Measurements from ENCODE around the gene DMXL1. TPM values are rescaled to one million over a fixed set of nuclear protein-coding genes. Genes with fewer than 3 reads are reported as not detected.

Gene DMXL1
- polyA plus RNA-seq, 10 donors: 17.7 to 28.2 (median 23.7) TPM

DNA sequence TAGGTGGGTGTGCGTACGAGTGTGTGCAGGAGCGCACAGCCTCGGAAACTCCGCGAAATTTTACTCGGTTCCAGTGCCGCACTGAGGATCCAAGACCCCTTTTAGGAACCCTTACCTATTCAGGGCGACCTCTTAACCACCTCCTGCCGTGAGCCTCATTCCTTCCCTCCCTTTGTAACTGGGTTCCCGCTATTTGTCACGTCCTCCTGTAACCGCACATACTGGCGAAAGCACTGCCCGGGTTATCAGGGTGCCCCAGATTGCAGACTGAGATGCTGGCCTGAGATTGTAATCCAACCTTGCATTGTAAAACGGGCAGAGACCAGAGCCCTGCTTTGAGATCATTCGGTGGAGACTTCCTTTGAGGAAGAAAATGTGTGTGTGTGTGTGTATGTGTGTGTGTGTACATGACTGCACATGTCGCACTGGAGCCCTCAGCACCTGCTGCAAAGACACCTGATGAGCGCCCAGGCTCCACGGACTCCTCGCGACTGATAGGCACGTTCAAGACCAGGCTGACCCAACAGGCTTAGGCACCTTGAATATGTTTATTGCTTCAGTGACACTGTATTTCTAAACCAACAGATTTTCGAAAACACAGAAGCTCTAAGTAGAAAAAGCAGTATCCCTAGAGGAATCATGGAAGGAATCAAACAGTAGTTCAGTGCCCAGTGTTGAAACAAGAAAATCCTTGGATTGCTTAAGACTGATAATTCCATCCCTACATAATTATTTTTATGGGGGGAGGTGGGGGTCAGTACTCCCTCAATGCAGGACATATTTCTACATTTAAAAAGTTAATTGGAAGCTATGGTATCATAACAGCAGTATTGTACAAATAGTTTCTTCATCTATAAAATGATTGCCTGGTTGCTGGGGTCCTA is 198.4 kb downstream of the DMXL1 start:
- DNase-seq: no peak

- DNase-seq: no peak
Observed at GRCh38 chr5:119270121-119270565, 199.3 kb downstream of the DMXL1 start.

DNA sequence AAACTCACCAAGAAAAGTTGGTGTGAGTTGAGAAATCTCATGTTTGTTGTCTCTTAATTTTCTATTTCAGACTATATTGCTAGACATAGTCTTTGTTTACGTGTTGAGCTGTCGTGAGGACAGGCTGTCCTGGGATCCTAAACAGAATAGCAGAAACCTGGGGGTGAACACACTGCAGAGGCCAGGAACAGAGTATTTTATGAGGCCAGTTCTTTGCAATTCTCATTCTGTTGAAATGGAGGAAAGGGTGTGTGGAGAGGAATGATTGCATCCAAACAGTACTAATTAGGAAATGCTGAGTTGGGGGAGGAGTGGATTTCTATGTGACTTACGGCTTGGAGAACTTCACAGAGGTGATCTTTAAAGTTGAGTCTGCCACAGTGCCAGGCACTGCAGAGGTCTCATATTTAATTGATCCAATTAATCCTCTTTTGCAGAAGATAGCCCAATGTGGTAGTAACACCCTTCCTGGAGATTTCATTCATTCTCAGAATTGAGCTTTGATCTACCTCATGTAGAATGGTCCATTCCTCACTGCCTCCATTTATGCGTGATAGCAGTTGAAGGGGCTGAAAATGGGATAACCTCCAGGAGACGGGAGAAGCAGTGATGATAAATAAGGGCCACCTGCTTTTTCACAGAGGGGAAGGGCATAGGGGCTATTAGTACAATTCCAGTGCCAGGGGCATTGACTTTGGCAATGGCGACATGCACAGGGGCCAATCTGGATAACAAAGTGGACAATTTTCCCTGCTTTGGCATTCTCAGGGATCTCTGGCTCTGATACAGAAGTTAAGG is 200.3 kb downstream of the DMXL1 start:
- DNase-seq: no peak

GRCh38 chr5:119271758-119272730 is 201.2 kb downstream of the DMXL1 start:
- DNase-seq: no peak

GRCh38 chr5:119273391-119273839 is 202.5 kb downstream of the DMXL1 start:
- DNase-seq: peak in 1 of 3 donors; percentile 22

DNA sequence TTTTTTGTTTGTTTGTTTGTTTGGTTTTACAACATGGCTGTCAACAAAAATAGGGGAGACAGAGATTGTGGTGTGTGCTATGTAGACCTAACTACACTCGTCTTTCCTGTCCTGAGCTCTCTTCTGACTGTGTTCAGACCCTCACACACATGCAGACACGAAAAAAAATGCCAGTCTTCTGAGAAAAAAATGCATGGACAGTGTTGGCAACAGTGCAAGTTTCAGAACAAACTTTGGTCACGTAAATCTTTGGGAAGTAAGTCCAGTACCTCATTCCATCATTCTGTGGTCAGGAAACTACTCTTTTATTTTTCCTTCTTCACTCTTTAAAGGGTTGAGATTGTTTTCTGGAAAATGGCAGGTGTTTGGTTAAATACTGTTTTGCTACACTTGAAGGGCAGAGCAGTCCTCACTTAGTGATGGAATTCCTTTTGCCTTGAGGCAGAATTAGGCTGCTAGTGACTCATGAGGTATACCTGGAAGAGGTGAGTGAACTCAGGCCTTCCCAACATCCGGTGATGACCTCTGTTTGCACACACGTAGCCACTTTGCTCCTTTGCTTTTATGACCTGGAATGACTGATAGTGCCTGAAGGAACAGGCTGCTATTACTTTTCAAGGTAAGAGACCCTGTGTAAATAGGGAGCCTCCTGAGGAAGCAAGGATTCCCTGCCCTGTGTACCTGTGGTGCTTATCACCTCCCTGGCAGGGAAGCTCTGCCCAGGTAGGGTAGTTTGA is 203.3 kb downstream of the DMXL1 start:
- no peak for DNase-seq

GRCh38 chr5:119274767-119275130 is 203.9 kb downstream of the DMXL1 start:
- DNase-seq: no peak

DNA sequence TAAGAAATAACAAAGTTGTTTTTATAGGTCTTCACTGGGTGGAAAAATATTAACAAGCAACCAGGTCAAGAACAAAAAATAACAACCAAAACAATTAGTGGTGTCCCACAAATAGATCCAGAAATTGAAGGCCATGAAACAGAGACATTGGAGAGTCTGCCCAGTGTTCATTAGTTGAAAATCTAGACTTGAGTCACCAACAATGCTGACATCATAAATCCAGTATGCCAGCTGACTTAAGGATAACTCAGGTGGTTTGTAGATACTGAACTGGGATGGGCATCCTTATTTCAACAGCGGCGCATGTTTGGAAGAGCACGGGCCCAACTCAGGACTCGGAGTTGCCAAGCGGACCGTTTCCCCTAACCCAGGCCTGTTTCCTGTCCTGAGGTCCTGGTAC is 204.3 kb downstream of the DMXL1 start:
- DNase-seq: no peak

DNA sequence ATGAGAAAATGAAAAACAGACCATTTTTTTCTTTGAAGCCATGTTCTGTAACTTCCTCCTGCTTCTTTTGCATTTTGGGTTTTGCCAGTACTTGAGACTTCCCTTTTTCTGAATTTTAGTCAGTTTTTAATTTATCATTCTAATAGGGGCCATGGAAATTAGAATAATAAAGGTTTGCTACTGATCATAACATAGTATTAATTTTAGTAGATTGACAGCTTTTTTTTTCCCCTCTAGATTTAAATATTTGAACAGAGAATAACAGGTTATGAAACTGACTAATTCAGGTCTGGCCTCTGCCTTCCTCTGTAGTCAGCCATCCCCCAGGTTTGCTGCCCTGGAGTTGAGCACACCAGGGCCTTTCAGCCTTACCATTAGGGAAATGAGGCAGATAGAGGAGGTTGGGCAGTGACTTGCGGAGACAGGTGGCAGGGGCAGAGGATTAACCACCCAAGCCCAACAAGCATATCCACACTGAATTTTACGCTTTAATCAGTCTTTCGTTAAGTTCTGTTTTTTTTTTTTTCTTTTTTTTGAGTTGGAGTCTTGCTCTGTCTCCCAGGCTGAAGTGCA is 204.8 kb downstream of the DMXL1 start:
- DNase-seq: no peak

DNA sequence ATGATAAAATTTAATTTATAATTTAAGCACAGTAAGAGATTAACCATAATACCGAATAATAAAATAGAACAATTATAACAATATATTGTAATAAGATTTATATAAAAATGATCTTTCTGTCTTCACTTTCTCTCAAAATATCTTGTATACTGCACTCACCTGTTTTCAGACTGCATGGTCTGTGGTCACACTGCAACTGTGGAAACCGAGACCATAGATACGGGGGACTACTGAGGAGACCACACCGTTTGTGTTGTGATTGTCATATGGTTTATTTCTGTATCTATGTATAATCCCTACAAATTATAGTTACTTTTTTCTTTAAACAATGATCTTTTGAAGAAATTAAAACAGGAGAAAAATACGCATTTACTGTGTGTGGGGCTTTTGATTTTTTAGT is 206.1 kb downstream of the DMXL1 start:
- DNase-seq: no peak

GRCh38 chr5:119279093-119279492 is 208.2 kb downstream of the DMXL1 start:
- DNase-seq: no peak

DNA sequence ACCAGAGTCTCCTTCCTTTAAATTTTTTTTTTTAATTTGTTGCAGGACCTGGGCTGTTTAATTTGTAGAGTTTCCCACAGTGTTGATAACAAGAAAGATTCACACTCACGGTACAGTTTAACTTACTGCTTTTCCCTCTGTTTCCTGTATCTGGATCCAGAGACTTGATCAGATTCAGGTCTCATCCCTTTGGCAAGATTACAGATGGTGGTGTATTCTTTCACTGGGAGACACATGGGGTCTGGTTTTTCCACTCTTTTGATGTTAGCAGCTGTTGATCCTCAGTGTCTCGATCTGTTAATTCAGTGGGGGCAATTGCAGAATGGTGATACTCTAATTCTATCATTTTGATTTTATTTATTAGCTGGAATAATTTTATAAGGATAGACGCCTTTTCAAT is 209.5 kb downstream of the DMXL1 start:
- no peak for DNase-seq

DNA sequence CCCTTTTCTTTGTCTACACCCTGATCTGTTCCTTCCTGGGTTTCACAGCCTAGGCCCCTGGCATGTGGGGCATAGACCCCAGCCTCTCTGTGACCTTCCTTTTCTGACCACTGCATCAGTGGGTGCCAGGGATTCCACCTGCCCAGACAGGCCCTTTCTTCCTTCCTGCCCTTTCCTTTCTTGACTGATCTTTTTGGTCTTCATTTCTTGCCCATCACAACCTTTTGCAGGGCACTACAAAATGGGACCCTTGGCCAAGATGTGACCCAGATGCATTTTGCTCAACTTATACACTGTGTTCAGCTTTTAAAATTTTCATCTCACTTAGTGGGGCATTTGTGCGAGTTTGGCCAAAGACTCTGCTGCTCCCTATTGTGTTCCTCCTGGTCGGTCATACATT is 211.7 kb downstream of the DMXL1 start:
- no peak for DNase-seq

DNA sequence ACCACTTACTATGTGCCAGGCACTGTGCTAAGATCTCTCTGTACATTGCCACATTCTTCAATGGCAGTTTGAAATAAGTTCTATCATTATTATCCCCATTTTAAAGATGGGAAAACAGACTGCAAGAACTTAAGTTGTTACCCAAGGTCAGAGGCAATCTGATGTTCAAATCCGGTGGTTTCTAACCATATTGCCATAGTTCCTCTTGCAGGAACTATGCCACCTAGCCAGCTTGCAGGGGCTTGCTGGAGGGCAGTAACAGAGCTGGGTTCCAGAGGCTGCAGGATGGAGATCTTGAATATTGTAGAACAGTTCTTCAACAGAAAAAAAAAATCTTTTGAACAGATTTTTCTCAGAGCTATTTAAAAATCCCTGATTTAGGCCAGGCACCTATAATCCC is 213.1 kb downstream of the DMXL1 start:
- no peak for DNase-seq

DNA sequence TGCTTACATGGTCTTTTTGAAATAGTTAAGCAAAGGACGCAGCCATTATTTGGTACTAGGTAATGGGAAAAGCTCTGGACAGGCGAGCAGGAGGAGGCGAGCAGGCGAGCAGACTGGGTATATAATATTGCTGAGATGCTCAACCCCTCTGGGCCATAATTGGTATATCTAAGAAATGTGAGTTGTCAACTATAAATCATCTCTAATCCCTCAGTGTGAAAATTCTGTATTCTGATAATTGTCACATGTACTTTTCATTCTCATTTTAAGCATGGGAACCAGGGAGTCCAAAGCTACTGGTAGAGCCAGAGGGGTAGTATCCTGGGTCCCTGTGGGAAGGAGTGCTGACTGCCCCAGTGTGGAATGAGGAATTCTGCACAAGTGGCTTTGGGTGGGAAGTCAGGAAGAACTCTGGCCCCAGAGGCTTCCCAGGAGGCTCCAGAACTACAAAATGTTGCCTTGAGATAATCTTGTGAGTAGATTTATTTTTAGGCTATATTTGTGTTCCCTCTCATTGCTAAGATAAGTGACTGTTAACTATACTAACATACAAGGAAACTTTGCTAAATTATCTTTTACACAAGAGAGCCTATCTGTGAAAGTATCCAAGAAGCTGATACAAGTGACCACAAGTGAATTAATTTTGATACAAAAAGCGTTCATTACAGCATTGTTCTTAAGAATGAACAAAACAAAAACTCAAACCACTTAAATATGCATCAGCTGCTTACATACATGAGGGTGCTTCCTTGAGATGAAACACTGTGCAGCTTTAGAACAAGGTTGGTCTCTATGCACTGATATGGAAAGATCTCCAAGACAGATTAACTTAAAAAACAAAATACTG is 214.4 kb downstream of the DMXL1 start:
- no peak for DNase-seq

- DNase-seq: no peak
Observed at GRCh38 chr5:119286511-119287488, 215.9 kb downstream of the DMXL1 start.

- DNase-seq: no peak
Observed at GRCh38 chr5:119287547-119288111, 216.7 kb downstream of the DMXL1 start.

Measured in muscle of back (tissue), 11 donors.